Psoas muscle (tissue), 8 donors: ENCODE data around the gene PDE6C. TPM values are rescaled to one million over a fixed set of nuclear protein-coding genes. Genes with fewer than 3 reads are reported as not detected.
A peak's percentile ranks its signal among the peaks of the same experiment; 100 is the strongest.

Source experiments
- ATAC-seq, 4 donors: fragments of 200-7000 bp; cut with Tn5 transposase; one replicate each; pipeline ENCODE4 v1.9.1; 2020; ENCODE audit warnings: moderate library complexity in 3 of 4, mild to moderate bottlenecking in 2 of 4
- DNase-seq, 2 donors: peaks; one replicate each; pipeline ENCODE4 v3.0.0-alpha.2; 2020
- H3K27ac ChIP-seq: fragments of 200-600 bp; one replicate; pipeline ENCODE4 v1.8.0; 2022
- H3K27me3 ChIP-seq, 3 donors: fragments of 200-600 bp in 1 of 3; one replicate each; pipeline versions ENCODE4 v1.6.1 to v1.8.0; 2013 to 2022; ENCODE audit warnings: low read length in 2 of 3, mild to moderate bottlenecking in 2 of 3, moderate library complexity in 1 of 3; ENCODE audit not compliant: insufficient read depth in 3 of 3
- H3K36me3 ChIP-seq, 2 donors: fragments of 200-600 bp in 1 of 2; one replicate each; pipeline versions ENCODE4 v1.6.1 to v1.8.0; 2013 to 2022; ENCODE audit warnings: low read depth in 1 of 2, mild to moderate bottlenecking in 1 of 2, moderate library complexity in 1 of 2; ENCODE audit not compliant: insufficient read depth in 1 of 2
- H3K4me1 ChIP-seq: fragments of 200-600 bp; one replicate; pipeline ENCODE4 v1.8.0; 2022
- H3K4me3 ChIP-seq: fragments of 200-600 bp; one replicate; pipeline ENCODE4 v1.8.0; 2022; ENCODE audit warnings: mild to moderate bottlenecking
- H3K9me3 ChIP-seq: fragments of 200-600 bp; one replicate; pipeline ENCODE4 v1.8.0; 2022
- WGBS, 3 donors: extraction: QIAGEN DNeasy Blood & Tissue Kit; methylation state at CpG; one replicate each; pipeline versions ENCODE4 v1.1.6 to v1.1.7; 2013; 5-methylcytosine and 5-hydroxymethylcytosine counted together
- intact Hi-C, 2 donors: fragments of 100-400 bp; cut with DNase I; formaldehyde crosslinking; loops; one replicate each; pipeline versions ENCODE4 v1.11.0 to v1.14.2; 2022
- long read RNA-seq, 2 donors: library from polyadenylated mRNA; unstranded; transcript quantifications; one replicate each; pipeline ENCODE4 v2.0.0, GENCODE V29; 2021
- polyA plus RNA-seq, 3 donors: library from polyadenylated mRNA; stranded (reverse); fragments of 200-250 nt; gene quantifications; one replicate each; pipeline ENCODE4 v1.2.3, GENCODE V29; 2013
- total RNA-seq, 4 donors: library from RNA; stranded (reverse); fragmentation: NEBNext Ultra II Directional in 2 of 4; extraction: Animal tissue kit (Norgen Biotek cat#: 25700) in 2 of 4; gene quantifications; one replicate each; pipeline versions ENCODE4 v1.2.1 to v1.2.4, GENCODE V29; 2021 to 2023
- TF ChIP-seq, protein P1 (sequence below): fragments of 200-600 bp; IDR thresholded peaks from one replicate; pipeline ENCODE4 v1.8.0; 2022; ENCODE audit warnings: antibody characterized with exemption
- donor health status: healthy with polysubstance abuse.
- donor health status: DM: no; HTN: no; CAD: no; lungs with moderate emphysema.
- donor health status: Bipolar disorder and iron deficiency.
- donor health status: healthy.
- donor health status: DM: yes; HTN: yes; CAD: no.
- donor health status: DM: no; HTN: no; CAD: no.
- donor health status: DM: no; HTN: no; CAD: no.
- donor health status: DM: yes; HTN: yes; CAD: no.

PDE6C gene
- not detected for total RNA-seq
- polyA plus RNA-seq: not detected
- long read RNA-seq, donor 1: 0 reads
- long read RNA-seq, donor 2: 0 reads

DNA sequence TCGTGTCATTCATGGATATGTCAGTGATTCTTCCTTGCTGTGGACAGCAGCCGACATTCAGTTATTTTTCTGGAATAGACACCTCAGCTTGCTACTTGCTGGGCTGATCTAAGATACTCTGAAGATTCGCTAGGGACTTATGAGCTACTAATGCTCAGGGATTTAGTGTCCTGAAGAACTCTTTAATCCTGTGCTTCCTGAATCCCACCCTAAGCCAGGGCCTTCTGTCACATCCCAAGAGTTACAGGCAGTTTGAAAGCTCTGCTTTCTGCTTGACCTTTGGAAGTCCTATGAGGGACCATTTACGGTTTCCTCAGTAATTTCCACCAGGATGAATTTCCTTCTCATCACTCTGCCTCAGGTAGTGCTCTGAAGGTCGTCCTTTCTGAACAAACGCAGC, at the start of gene PDE6C:
PDE6C (plus strand) TSS at position 227 of the 400 bp plus-strand sequence. CDS start 189 bp downstream, outside the sequence.
- peaks cover 3% of the 10 kb centered on the region for H3K9me3 ChIP-seq
- H3K4me3 ChIP-seq: no peak within 1 kb of the TSS
- WGBS, 3 donors: 71 to 76% (median 72%) methylated on average over 6 of the region's 6 CpGs
- DNase-seq: no peak
- no peak within 1 kb of the TSS for H3K27ac ChIP-seq
- H3K27me3 ChIP-seq: no peaks in the 10 kb centered on the region
- intact Hi-C loops: no loop called here
- no peak for ATAC-seq
- TF ChIP-seq, protein P1, sequence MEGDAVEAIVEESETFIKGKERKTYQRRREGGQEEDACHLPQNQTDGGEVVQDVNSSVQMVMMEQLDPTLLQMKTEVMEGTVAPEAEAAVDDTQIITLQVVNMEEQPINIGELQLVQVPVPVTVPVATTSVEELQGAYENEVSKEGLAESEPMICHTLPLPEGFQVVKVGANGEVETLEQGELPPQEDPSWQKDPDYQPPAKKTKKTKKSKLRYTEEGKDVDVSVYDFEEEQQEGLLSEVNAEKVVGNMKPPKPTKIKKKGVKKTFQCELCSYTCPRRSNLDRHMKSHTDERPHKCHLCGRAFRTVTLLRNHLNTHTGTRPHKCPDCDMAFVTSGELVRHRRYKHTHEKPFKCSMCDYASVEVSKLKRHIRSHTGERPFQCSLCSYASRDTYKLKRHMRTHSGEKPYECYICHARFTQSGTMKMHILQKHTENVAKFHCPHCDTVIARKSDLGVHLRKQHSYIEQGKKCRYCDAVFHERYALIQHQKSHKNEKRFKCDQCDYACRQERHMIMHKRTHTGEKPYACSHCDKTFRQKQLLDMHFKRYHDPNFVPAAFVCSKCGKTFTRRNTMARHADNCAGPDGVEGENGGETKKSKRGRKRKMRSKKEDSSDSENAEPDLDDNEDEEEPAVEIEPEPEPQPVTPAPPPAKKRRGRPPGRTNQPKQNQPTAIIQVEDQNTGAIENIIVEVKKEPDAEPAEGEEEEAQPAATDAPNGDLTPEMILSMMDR: no peak
- no peaks in the 10 kb centered on the region for H3K36me3 ChIP-seq
- no peaks in the 10 kb centered on the region for H3K4me1 ChIP-seq

- intact Hi-C loops: no loop called here
- Histone ChIP-seq H3K4me3 (no peak overlapping the region), H3K27me3 (peaks cover 0 to 50% (median 13%) of the 10 kb centered on the region in 3 donors), H3K27ac (no peak overlapping the region), H3K36me3 (no peaks in the 10 kb centered on the region), H3K4me1 (peaks cover 5% of the 10 kb centered on the region), H3K9me3 (no peaks in the 10 kb centered on the region)
- WGBS, 3 donors: 67 to 81% (median 71%) methylated on average over 3 of the region's 3 CpGs
- TF ChIP-seq, protein P1: no peak
- ATAC-seq (no peak), DNase-seq (no peak)
Observed at GRCh38 chr10:93565446-93565845, 46.9 kb upstream of the PDE6C start.

- TF ChIP-seq, protein P1: no peak
- peak; percentile 43 to 67 for DNase-seq
- intact Hi-C loops: no loop called here
- H3K27me3 ChIP-seq: peaks cover 0 to 57% (median 13%) of the 10 kb centered on the region in 3 donors
- ATAC-seq: peak in 2 of 4 donors; percentile 21 to 32
- H3K36me3 ChIP-seq: no peaks in the 10 kb centered on the region
- 1% methylated on average over 55 to 85 of the region's 85 CpGs for WGBS, 3 donors
- H3K27ac ChIP-seq: no peak within 1 kb of the TSS
- no peaks in the 10 kb centered on the region for H3K9me3 ChIP-seq
- H3K4me1 ChIP-seq: peaks cover 5% of the 10 kb centered on the region
- H3K4me3 ChIP-seq: peak within 1 kb of the TSS; percentile 56
Observed at GRCh38 chr10:93566435-93567276, 45.7 kb upstream of the PDE6C start, which contains the start of gene FFAR4. FFAR4 (plus strand) TSS chr10:93566665; CDS start chr10:93566721, 56 bp downstream.

GRCh38 chr10:93567277-93568104, 44.8 kb upstream of the PDE6C start:
- Histone ChIP-seq H3K27me3 (peaks cover 0 to 62% (median 10%) of the 10 kb centered on the region in 3 donors), H3K36me3 (no peaks in the 10 kb centered on the region), H3K4me3 (peak overlapping the region; percentile 56), H3K4me1 (peaks cover 5% of the 10 kb centered on the region), H3K27ac (no peak overlapping the region), H3K9me3 (no peaks in the 10 kb centered on the region)
- TF ChIP-seq, protein P1: no peak
- intact Hi-C loops: no loop called here
- DNase-seq (no peak), ATAC-seq (no peak)
- WGBS, 3 donors: 8 to 10% (median 9%) methylated on average over 33 of the region's 33 CpGs
